Measurements from ENCODE around the gene FHOD3.

- TF ChIP-seq CTCF (IDR thresholded peaks at IDR 0.05): no peak
- TF ChIP-seq POLR2A (IDR thresholded peaks at IDR 0.05): no peak
Observed at GRCh38 chr18:36294031-36294430, 3.5 kb upstream of the FHOD3 start.

Measured in uterus (tissue), 2 donors.